Ovary (tissue), 9 donors: ENCODE data around the gene CKB. TPM values are rescaled to one million over a fixed set of nuclear protein-coding genes. Genes with fewer than 3 reads are reported as not detected.

Source experiments
- DNase-seq, 5 donors: peaks; one replicate each; pipeline ENCODE4 v3.0.0-alpha.2; 2019 to 2020
- H3K27ac ChIP-seq, 2 donors: fragments of 200-600 bp; one replicate each; pipeline versions ENCODE4 v1.5.1 to v1.8.0; 2019 to 2022
- H3K27me3 ChIP-seq: fragments of 200-600 bp; one replicate; pipeline ENCODE4 v1.8.0; 2022
- H3K36me3 ChIP-seq: fragments of 200-600 bp; sonication (generic); one replicate; pipeline ENCODE4 v1.5.1; 2019
- H3K4me1 ChIP-seq: one replicate; pipeline ENCODE4 v1.8.1; 2013; ENCODE audit warnings: mild to moderate bottlenecking, moderate library complexity; ENCODE audit not compliant: insufficient read depth
- H3K4me3 ChIP-seq: fragments of 200-600 bp; sonication (generic); one replicate; pipeline ENCODE4 v1.5.1; 2017
- H3K9me3 ChIP-seq, 2 donors: fragments of 200-600 bp in 1 of 2; sonication (generic) in 1 of 2; one replicate each; pipeline versions ENCODE4 v1.5.1 to v1.8.1; 2013 to 2019; ENCODE audit warnings: mild to moderate bottlenecking in 1 of 2, moderate library complexity in 1 of 2
- EP300 ChIP-seq: sonication (generic); formaldehyde crosslinking; IDR thresholded peaks from one replicate; pipeline ENCODE4 v1.6.1; 2017; ENCODE audit warnings: antibody characterized with exemption
- POLR2A ChIP-seq: fragments of 450-650 bp; IDR thresholded peaks from one replicate; pipeline ENCODE4 v1.6.1; 2017; ENCODE audit warnings: antibody characterized with exemption, mild to moderate bottlenecking, moderate library complexity
- WGBS, 3 donors: extraction: QIAGEN DNeasy Blood & Tissue Kit in 1 of 3; methylation state at CpG; one replicate each; pipeline versions ENCODE4 v1.1.5 to v1.1.7; 2013 to 2017; 5-methylcytosine and 5-hydroxymethylcytosine counted together
- intact Hi-C, 4 donors: fragments of 100-400 bp; cut with DNase I; formaldehyde crosslinking; loops; one replicate each; pipeline versions ENCODE4 v1.11.0 to v1.15.1; 2022 to 2023
- polyA plus RNA-seq, 2 donors: library from polyadenylated mRNA; stranded (reverse); fragments of 200-250 nt in 1 of 2; fragments of 350-450 nt in 1 of 2; fragmentation: Illumina TruSeq in 1 of 2; extraction: RNeasy Lipid Tissue Mini Kit (QIAGEN cat#74804) in 1 of 2; gene quantifications; one replicate each; pipeline ENCODE4 v1.2.3, GENCODE V29; 2013 to 2014
- total RNA-seq, 7 donors: library from RNA; depleted of rRNA in 2 of 7; stranded (reverse); fragments of >200 nt in 2 of 7; fragmentation: NEBNext Ultra II Directional in 3 of 7; extraction: Animal tissue kit (Norgen Biotek cat#: 25700) in 3 of 7; gene quantifications; one replicate each; pipeline versions ENCODE4 v1.1.0 to v1.2.4, GENCODE V29; 2016 to 2023
- TF ChIP-seq, protein P1 (sequence below), 3 donors: fragments of 450-650 bp in 2 of 3; fragments of 200-600 bp in 1 of 3; IDR thresholded peaks; one replicate each; pipeline versions ENCODE4 v1.5.1 to v1.8.0; 2016 to 2022; ENCODE audit warnings: antibody characterized with exemption in 3 of 3, mild to moderate bottlenecking in 1 of 3
- donor health status: DM: no; HTN: no; CAD: no; lungs with moderate emphysema.
- donor health status: DM: no; HTN: no; CAD: no.
- donor health status: Bipolar disorder and iron deficiency.
- donor health status: DM: yes; HTN: yes; CAD: no.
- donor health status: DM: no; HTN: no; CAD: no.
- donor health status: DM: yes; HTN: yes; CAD: no.

Gene CKB
- total and polyA plus RNA-seq, 9 donors, result 47.5 to 284 (median 134) TPM

GRCh38 chr14:103543721-103544387 lies 21.2 kb upstream of the CKB start:
- 50 to 54% (median 52%) methylated on average over 15 to 19 of the region's 19 CpGs for WGBS, 3 donors
- Histone ChIP-seq H3K4me3 (no peak overlapping the region), H3K27me3 (no peaks in the 10 kb centered on the region), H3K27ac (no peak overlapping the region), H3K9me3 (no peaks in the 10 kb centered on the region), H3K4me1 (peaks cover 29% of the 10 kb centered on the region), H3K36me3 (no peaks in the 10 kb centered on the region)
- DNase-seq, result peak; percentile 20 to 49 (median 35)
- intact Hi-C loops, result loop anchor here in 1 of 4 donors (5.0 kb wide), 1 partner anchor 42 kb away; no protein-coding TSS in a partner anchor
- TF ChIP-seq EP300, result no peak
- no peak for TF ChIP-seq POLR2A
- TF ChIP-seq, protein P1, sequence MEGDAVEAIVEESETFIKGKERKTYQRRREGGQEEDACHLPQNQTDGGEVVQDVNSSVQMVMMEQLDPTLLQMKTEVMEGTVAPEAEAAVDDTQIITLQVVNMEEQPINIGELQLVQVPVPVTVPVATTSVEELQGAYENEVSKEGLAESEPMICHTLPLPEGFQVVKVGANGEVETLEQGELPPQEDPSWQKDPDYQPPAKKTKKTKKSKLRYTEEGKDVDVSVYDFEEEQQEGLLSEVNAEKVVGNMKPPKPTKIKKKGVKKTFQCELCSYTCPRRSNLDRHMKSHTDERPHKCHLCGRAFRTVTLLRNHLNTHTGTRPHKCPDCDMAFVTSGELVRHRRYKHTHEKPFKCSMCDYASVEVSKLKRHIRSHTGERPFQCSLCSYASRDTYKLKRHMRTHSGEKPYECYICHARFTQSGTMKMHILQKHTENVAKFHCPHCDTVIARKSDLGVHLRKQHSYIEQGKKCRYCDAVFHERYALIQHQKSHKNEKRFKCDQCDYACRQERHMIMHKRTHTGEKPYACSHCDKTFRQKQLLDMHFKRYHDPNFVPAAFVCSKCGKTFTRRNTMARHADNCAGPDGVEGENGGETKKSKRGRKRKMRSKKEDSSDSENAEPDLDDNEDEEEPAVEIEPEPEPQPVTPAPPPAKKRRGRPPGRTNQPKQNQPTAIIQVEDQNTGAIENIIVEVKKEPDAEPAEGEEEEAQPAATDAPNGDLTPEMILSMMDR (IDR thresholded peaks at IDR 0.05), result no peak

GRCh38 chr14:103543140-103543539 lies 20.5 kb upstream of the CKB start:
- no peaks in the 10 kb centered on the region for H3K9me3 ChIP-seq
- 73 to 79% (median 78%) methylated on average over 10 of the region's 10 CpGs for WGBS, 3 donors
- H3K4me1 ChIP-seq, result peaks cover 29% of the 10 kb centered on the region
- no peaks in the 10 kb centered on the region for H3K36me3 ChIP-seq
- TF ChIP-seq EP300, result no peak
- TF ChIP-seq, protein P1 (IDR thresholded peaks at IDR 0.05), result no peak
- TF ChIP-seq POLR2A, result no peak
- H3K27me3 ChIP-seq, result no peaks in the 10 kb centered on the region
- intact Hi-C loops, result loop anchor here in 1 of 4 donors (5.0 kb wide), 1 partner anchor 41 kb away; no protein-coding TSS in a partner anchor
- DNase-seq, result peak; percentile 16 to 47 (median 29)
- H3K27ac ChIP-seq, result no peak overlapping the region
- no peak overlapping the region for H3K4me3 ChIP-seq

DNA sequence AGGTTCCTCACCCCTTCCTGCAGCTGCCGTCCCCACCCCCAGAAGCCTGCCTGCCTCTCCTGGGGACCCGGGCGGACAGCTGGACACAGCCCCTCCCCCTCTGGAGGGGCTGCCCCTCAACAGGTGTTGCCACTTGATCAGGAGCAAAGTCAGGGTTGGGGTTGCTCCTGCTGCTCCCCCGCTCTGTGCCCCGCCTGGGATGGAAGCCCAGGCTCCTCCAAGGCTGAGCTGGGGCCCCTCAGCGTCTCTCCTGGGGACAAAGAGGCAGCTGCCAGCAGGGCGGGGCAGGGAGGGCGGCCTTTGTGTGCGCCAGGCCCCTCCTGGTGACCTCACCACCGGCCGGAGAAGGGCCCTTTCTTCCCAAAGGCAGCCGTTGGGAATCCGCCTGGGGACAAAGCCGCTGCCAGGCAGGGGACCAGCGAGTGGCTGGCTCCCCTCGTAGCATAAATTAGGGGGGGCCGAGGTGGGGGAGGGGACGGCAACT lies 20.0 kb upstream of the CKB start:
- WGBS, 3 donors, result 21 to 26% (median 25%) methylated on average over 12 to 18 of the region's 18 CpGs
- Histone ChIP-seq H3K4me1 (peaks cover 29% of the 10 kb centered on the region), H3K9me3 (no peaks in the 10 kb centered on the region), H3K27ac (peak overlapping the region in 1 of 2 donors; percentile 17), H3K36me3 (no peaks in the 10 kb centered on the region), H3K4me3 (no peak overlapping the region), H3K27me3 (no peaks in the 10 kb centered on the region)
- DNase-seq, result peak; percentile 43 to 61 (median 47)
- intact Hi-C loops, result loop anchor here in 1 of 4 donors (5.0 kb wide), 1 partner anchor 40 kb away; no protein-coding TSS in a partner anchor
- no peak for TF ChIP-seq EP300
- no peak for TF ChIP-seq POLR2A
- TF ChIP-seq, protein P1 (IDR thresholded peaks at IDR 0.05), result no peak

GRCh38 chr14:103541709-103542604 lies 19.3 kb upstream of the CKB start:
- 61 to 70% (median 62%) methylated on average over 28 to 33 of the region's 33 CpGs for WGBS, 3 donors

More at GRCh38 chr14:103541709-103542604, 19.3 kb upstream of the CKB start:
- Histone ChIP-seq H3K4me1 (peaks cover 29% of the 10 kb centered on the region), H3K9me3 (no peaks in the 10 kb centered on the region), H3K4me3 (no peak overlapping the region), H3K27ac (peak overlapping the region in 1 of 2 donors; percentile 17), H3K36me3 (no peaks in the 10 kb centered on the region), H3K27me3 (no peaks in the 10 kb centered on the region)
- intact Hi-C loops, result loop anchor here in 1 of 4 donors (5.0 kb wide), 1 partner anchor 40 kb away; no protein-coding TSS in a partner anchor
- DNase-seq, result peak in 4 of 5 donors; percentile 18 to 47 (median 38)
- TF ChIP-seq, protein P1 (IDR thresholded peaks at IDR 0.05), result no peak
- TF ChIP-seq POLR2A, result no peak
- TF ChIP-seq EP300, result no peak
